Immature natural killer cell (primary cell): ENCODE measurements around the gene CD47. TPM values are rescaled to one million over a fixed set of nuclear protein-coding genes. Genes with fewer than 3 reads are reported as not detected.

Experiments
- DNase-seq, 3 donors: peaks; one replicate each; pipeline ENCODE4 v3.0.0; 2022; ENCODE audit warnings: mixed read lengths in 1 of 3
- H3K27ac Mint-ChIP-seq, 6 donors: one replicate each; pipeline ENCODE4 v1.8.0; 2020; ENCODE audit warnings: mixed read lengths in 6 of 6, mild to moderate bottlenecking in 5 of 6, inconsistent platforms in 4 of 6, moderate library complexity in 3 of 6
- H3K27me3 Mint-ChIP-seq, 3 donors: one replicate each; pipeline ENCODE4 v1.8.0; 2020 to 2021; ENCODE audit warnings: low read depth in 3 of 3, mild to moderate bottlenecking in 3 of 3, mixed read lengths in 3 of 3, moderate library complexity in 3 of 3, inconsistent platforms in 1 of 3
- H3K36me3 Mint-ChIP-seq, 3 donors: one replicate each; pipeline ENCODE4 v1.8.0; 2020; ENCODE audit warnings: mixed read lengths in 3 of 3, inconsistent platforms in 2 of 3, mild to moderate bottlenecking in 2 of 3
- H3K4me1 Mint-ChIP-seq, 2 donors: one replicate each; pipeline ENCODE4 v1.8.0; 2020; ENCODE audit warnings: inconsistent platforms in 2 of 2, mild to moderate bottlenecking in 2 of 2, mixed read lengths in 2 of 2, moderate library complexity in 1 of 2
- H3K4me3 Mint-ChIP-seq, 5 donors: one replicate each; pipeline ENCODE4 v1.8.0; 2020; ENCODE audit warnings: mild to moderate bottlenecking in 5 of 5, mixed read lengths in 5 of 5, inconsistent platforms in 3 of 5, moderate library complexity in 3 of 5
- H3K9me3 Mint-ChIP-seq, 6 donors: one replicate each; pipeline ENCODE4 v1.8.0; 2020; ENCODE audit warnings: mild to moderate bottlenecking in 6 of 6, mixed read lengths in 6 of 6, inconsistent platforms in 4 of 6, moderate library complexity in 3 of 6
- polyA plus RNA-seq, 3 donors: library from polyadenylated mRNA; unstranded; fragments of 300-500 nt; fragmentation: Illumina TruSeq; gene quantifications; one replicate each; pipeline ENCODE4 v1.2.3, GENCODE V29; 2021

The CD47 gene
- polyA plus RNA-seq, 3 donors from 2014 or later = 291 to 313 (median 291) TPM

GRCh38 chr3:108025177-108025576 lies 65.7 kb downstream of the CD47 start:
- peaks cover 22 to 41% (median 40%) of the 10 kb centered on the region in 3 donors for H3K36me3 Mint-ChIP-seq
- peaks cover 4 to 24% of the 10 kb centered on the region in 2 donors for H3K4me1 Mint-ChIP-seq
- H3K27ac Mint-ChIP-seq = no peak overlapping the region
- no peak overlapping the region for H3K4me3 Mint-ChIP-seq
- H3K27me3 Mint-ChIP-seq = peaks cover 0 to 4% (median 0%) of the 10 kb centered on the region in 3 donors
- DNase-seq = no peak
- H3K9me3 Mint-ChIP-seq = no peaks in the 10 kb centered on the region

GRCh38 chr3:108024146-108024850 lies 66.5 kb downstream of the CD47 start:
- no peak for DNase-seq
- peak overlapping the region in 2 of 6 donors; percentile 9 to 46 for H3K27ac Mint-ChIP-seq
- H3K36me3 Mint-ChIP-seq = peaks cover 14 to 43% (median 32%) of the 10 kb centered on the region in 3 donors
- peaks cover 0 to 4% (median 2%) of the 10 kb centered on the region in 3 donors for H3K27me3 Mint-ChIP-seq
- no peaks in the 10 kb centered on the region for H3K9me3 Mint-ChIP-seq
- no peak overlapping the region for H3K4me3 Mint-ChIP-seq
- peaks cover 8 to 29% of the 10 kb centered on the region in 2 donors for H3K4me1 Mint-ChIP-seq

- Mint-ChIP-seq H3K27me3 (peaks cover 0 to 5% (median 2%) of the 10 kb centered on the region in 3 donors), H3K4me3 (no peak overlapping the region), H3K36me3 (peaks cover 3 to 32% (median 19%) of the 10 kb centered on the region in 3 donors), H3K4me1 (peaks cover 8 to 29% of the 10 kb centered on the region in 2 donors), H3K9me3 (no peaks in the 10 kb centered on the region), H3K27ac (peak overlapping the region in 2 of 6 donors; percentile 2 to 63)
- no peak for DNase-seq
These were observed 68.3 kb downstream of the CD47 start for GRCh38 chr3:108022256-108023150.

GRCh38 chr3:108021533-108021932 lies 69.3 kb downstream of the CD47 start:
- H3K4me3 Mint-ChIP-seq = no peak overlapping the region
- peaks cover 0 to 5% (median 2%) of the 10 kb centered on the region in 3 donors for H3K27me3 Mint-ChIP-seq
- peaks cover 5 to 21% of the 10 kb centered on the region in 2 donors for H3K4me1 Mint-ChIP-seq
- H3K27ac Mint-ChIP-seq = no peak overlapping the region
- H3K36me3 Mint-ChIP-seq = peaks cover 0 to 27% (median 13%) of the 10 kb centered on the region in 3 donors
- DNase-seq = no peak
- H3K9me3 Mint-ChIP-seq = no peaks in the 10 kb centered on the region

GRCh38 chr3:108021131-108021530 lies 69.7 kb downstream of the CD47 start:
- peaks cover 0 to 5% (median 2%) of the 10 kb centered on the region in 3 donors for H3K27me3 Mint-ChIP-seq
- peaks cover 5 to 21% of the 10 kb centered on the region in 2 donors for H3K4me1 Mint-ChIP-seq
- peaks cover 0 to 31% (median 14%) of the 10 kb centered on the region in 3 donors for H3K36me3 Mint-ChIP-seq
- peak overlapping the region in 1 of 6 donors; percentile 4 for H3K27ac Mint-ChIP-seq
- H3K9me3 Mint-ChIP-seq = no peaks in the 10 kb centered on the region
- H3K4me3 Mint-ChIP-seq = no peak overlapping the region
- no peak for DNase-seq

- Mint-ChIP-seq H3K4me3 (no peak overlapping the region), H3K27ac (no peak overlapping the region), H3K9me3 (no peaks in the 10 kb centered on the region), H3K36me3 (peaks cover 2 to 24% (median 7%) of the 10 kb centered on the region in 3 donors), H3K4me1 (peaks cover 5 to 13% of the 10 kb centered on the region in 2 donors), H3K27me3 (peaks cover 0 to 5% (median 2%) of the 10 kb centered on the region in 3 donors)
- no peak for DNase-seq
These were observed 72.3 kb downstream of the CD47 start for GRCh38 chr3:108018552-108018951.

- Mint-ChIP-seq H3K9me3 (no peaks in the 10 kb centered on the region), H3K27ac (no peak overlapping the region), H3K27me3 (peaks cover 0 to 5% (median 2%) of the 10 kb centered on the region in 3 donors), H3K4me1 (peaks cover 5 to 13% of the 10 kb centered on the region in 2 donors), H3K4me3 (no peak overlapping the region), H3K36me3 (peaks cover 3 to 29% (median 16%) of the 10 kb centered on the region in 3 donors)
- DNase-seq = no peak
These were observed 73.2 kb downstream of the CD47 start for GRCh38 chr3:108017587-108017986.

GRCh38 chr3:108014943-108015342 lies 75.9 kb downstream of the CD47 start:
- Mint-ChIP-seq H3K4me3 (no peak overlapping the region), H3K9me3 (no peaks in the 10 kb centered on the region), H3K4me1 (peaks cover 7 to 15% of the 10 kb centered on the region in 2 donors), H3K27ac (no peak overlapping the region), H3K36me3 (peaks cover 7 to 26% (median 21%) of the 10 kb centered on the region in 3 donors), H3K27me3 (peaks cover under 1 to 3% (median 2%) of the 10 kb centered on the region in 3 donors)
- no peak for DNase-seq

GRCh38 chr3:108013141-108014055 lies 77.4 kb downstream of the CD47 start:
- H3K27me3 Mint-ChIP-seq = peaks cover 0 to 3% (median 2%) of the 10 kb centered on the region in 3 donors
- H3K9me3 Mint-ChIP-seq = no peaks in the 10 kb centered on the region
- peaks cover 7 to 26% (median 25%) of the 10 kb centered on the region in 3 donors for H3K36me3 Mint-ChIP-seq
- H3K4me1 Mint-ChIP-seq = peaks cover 4 to 12% of the 10 kb centered on the region in 2 donors
- H3K4me3 Mint-ChIP-seq = no peak overlapping the region
- no peak overlapping the region for H3K27ac Mint-ChIP-seq
- no peak for DNase-seq

- Mint-ChIP-seq H3K27ac (peak overlapping the region in 1 of 6 donors; percentile 21), H3K36me3 (peaks cover 7 to 32% (median 26%) of the 10 kb centered on the region in 3 donors), H3K4me3 (no peak overlapping the region), H3K4me1 (peaks cover 4 to 12% of the 10 kb centered on the region in 2 donors), H3K9me3 (no peaks in the 10 kb centered on the region), H3K27me3 (peaks cover 2 to 5% (median 3%) of the 10 kb centered on the region in 3 donors)
- DNase-seq = no peak
These were observed 78.5 kb downstream of the CD47 start for GRCh38 chr3:108012304-108012703.

- Mint-ChIP-seq H3K36me3 (peaks cover 7 to 29% (median 24%) of the 10 kb centered on the region in 3 donors), H3K9me3 (no peaks in the 10 kb centered on the region), H3K27me3 (peaks cover 2 to 8% (median 3%) of the 10 kb centered on the region in 3 donors), H3K4me1 (peaks cover 4 to 12% of the 10 kb centered on the region in 2 donors), H3K4me3 (no peak overlapping the region), H3K27ac (no peak overlapping the region)
- DNase-seq = no peak
These were observed 79.2 kb downstream of the CD47 start for GRCh38 chr3:108011616-108012015.

GRCh38 chr3:108008931-108009639 lies 81.7 kb downstream of the CD47 start:
- H3K36me3 Mint-ChIP-seq = peaks cover 7 to 22% (median 20%) of the 10 kb centered on the region in 3 donors
- H3K27ac Mint-ChIP-seq = no peak overlapping the region
- peaks cover 2 to 22% (median 8%) of the 10 kb centered on the region in 3 donors for H3K27me3 Mint-ChIP-seq
- H3K9me3 Mint-ChIP-seq = no peaks in the 10 kb centered on the region
- peaks cover 18 to 27% of the 10 kb centered on the region in 2 donors for H3K4me1 Mint-ChIP-seq
- no peak overlapping the region for H3K4me3 Mint-ChIP-seq
- no peak for DNase-seq
